ENCODE measurements around the gene ELMO3.

The ELMO3 gene

GRCh38 chr16:67242138-67242730 lies 43.3 kb downstream of the ELMO3 start:
- no peak for DNase-seq (ENCODE audit: low spot score)

GRCh38 chr16:67243481-67243880 lies 44.5 kb downstream of the ELMO3 start:
- DNase-seq (ENCODE audit: low spot score): no peak

- peak; percentile 23 for DNase-seq (ENCODE audit: low spot score)
Observed at GRCh38 chr16:67244387-67245185, 45.7 kb downstream of the ELMO3 start.

GRCh38 chr16:67245186-67245585 lies 46.3 kb downstream of the ELMO3 start:
- no peak for DNase-seq (ENCODE audit: low spot score)

- DNase-seq (ENCODE audit: low spot score): no peak
Observed at GRCh38 chr16:67245674-67246080, 46.7 kb downstream of the ELMO3 start.

- peak; percentile 27 for DNase-seq (ENCODE audit: low spot score)
Observed at GRCh38 chr16:67246081-67246755, 47.3 kb downstream of the ELMO3 start.

GRCh38 chr16:67246756-67247191 lies 47.8 kb downstream of the ELMO3 start:
- peak; percentile 34 for DNase-seq (ENCODE audit: low spot score)

- peak; percentile 95 for DNase-seq (ENCODE audit: low spot score)
Observed at GRCh38 chr16:67247192-67248072, 48.5 kb downstream of the ELMO3 start, which contains the start of gene FHOD1. Gene FHOD1 (minus strand): TSS chr16:67247481. CDS start chr16:67247410, 71 bp downstream.

- no peak for DNase-seq (ENCODE audit: low spot score)
Observed at GRCh38 chr16:67248073-67248400, 49.1 kb downstream of the ELMO3 start.

GRCh38 chr16:67248401-67249177 lies 49.7 kb downstream of the ELMO3 start, which contains the start of gene SLC9A5:
Gene SLC9A5 (plus strand): TSS chr16:67248979. CDS start chr16:67249015, 36 bp downstream.
- no peak for DNase-seq (ENCODE audit: low spot score)

GRCh38 chr16:67249178-67250044 lies 50.5 kb downstream of the ELMO3 start:
- no peak for DNase-seq (ENCODE audit: low spot score)

- no peak for DNase-seq (ENCODE audit: low spot score)
Observed at GRCh38 chr16:67250045-67250327, 51.1 kb downstream of the ELMO3 start.

GRCh38 chr16:67252609-67253497 lies 53.9 kb downstream of the ELMO3 start:
- no peak for DNase-seq (ENCODE audit: low spot score)

All from hematopoietic multipotent progenitor cell treated with erythropoietin and hydrocortisone succinate and interleukin-3 and kit ligand, for 15 days (in vitro differentiated cells).